ENCODE measurements around the gene ABL2. TPM values are rescaled to one million over a fixed set of nuclear protein-coding genes. Genes with fewer than 3 reads are reported as not detected.

Gene ABL2
- total and polyA plus RNA-seq, 9 of the 15 experiments (the other 6 are each of a cell fraction or from before 2014, with no cell fraction given), result 1.4 to 15.0 (median 8.6) TPM

- TF ChIP-seq XRCC4 (IDR thresholded peaks at IDR 0.05; ENCODE audit: extremely low read depth, insufficient read depth, insufficient read length) (no peak), VEZF1 (CRISPR knock-in tag; IDR thresholded peaks at IDR 0.05) (no peak), HDAC3 (IDR thresholded peaks at IDR 0.05; ENCODE audit: borderline replicate concordance, partially characterized antibody) (no peak), E2F6 (IDR thresholded peaks at IDR 0.05; ENCODE audit: borderline replicate concordance in 1 of 2, extremely low read depth in 1 of 2, insufficient read depth in 1 of 2, insufficient read length in 1 of 2, low read depth in 1 of 2, low read length in 1 of 2, poor library complexity in 1 of 2, severe bottlenecking in 1 of 2) (no peak), GABPB2 (CRISPR knock-in tag; conservative IDR thresholded peaks at IDR 0.05) (0 out of 2 replicates have a peak, but pooled peaks have one; percentile 32), TAF9B (IDR thresholded peaks at IDR 0.05; ENCODE audit: partially characterized antibody) (no peak), ZNF41 (CRISPR knock-in tag; conservative IDR thresholded peaks at IDR 0.05) (no peak), NRF1 (conservative IDR thresholded peaks at IDR 0.05 in 1 of 2, IDR thresholded peaks at IDR 0.05 in 1 of 2) (no peak), BRF2 (IDR thresholded peaks at IDR 0.05; ENCODE audit: borderline replicate concordance, insufficient read depth, insufficient read length) (no peak), ELK1 (CRISPR knock-in tag; IDR thresholded peaks at IDR 0.05) (no peak), ZNF318 (IDR thresholded peaks at IDR 0.05; ENCODE audit: borderline replicate concordance in 1 of 2, low read depth in 1 of 2) (0 out of 4 replicates have a peak, but pooled peaks of 1 of the 2 experiments have one; percentile 50), NR3C1 (CRISPR knock-in tag; IDR thresholded peaks at IDR 0.05) (no peak)
Observed at GRCh38 chr1:179129702-179130473, 99.6 kb downstream of the ABL2 start (continued).
